ENCODE data around the gene FADS1.

GRCh38 chr11:61776561-61777075 lies 40.2 kb downstream of the FADS1 start:
- peak; percentile 52 to 69 (median 64) for TF ChIP-seq CTCF (IDR thresholded peaks at IDR 0.05)
- no peak for TF ChIP-seq POLR2A (IDR thresholded peaks at IDR 0.05)

Data from testis (tissue), 2 donors.